CD4-positive, alpha-beta T cell treated with Interleukin-12 subunit alpha and Interleukin-12 subunit beta, for 1 hour (primary cell): Measurements from ENCODE around the gene INPP4A.

ENCODE experiments used
- DNase-seq: peaks from one replicate; pipeline ENCODE4 v3.0.0-alpha.2; 2020

The INPP4A gene

DNA sequence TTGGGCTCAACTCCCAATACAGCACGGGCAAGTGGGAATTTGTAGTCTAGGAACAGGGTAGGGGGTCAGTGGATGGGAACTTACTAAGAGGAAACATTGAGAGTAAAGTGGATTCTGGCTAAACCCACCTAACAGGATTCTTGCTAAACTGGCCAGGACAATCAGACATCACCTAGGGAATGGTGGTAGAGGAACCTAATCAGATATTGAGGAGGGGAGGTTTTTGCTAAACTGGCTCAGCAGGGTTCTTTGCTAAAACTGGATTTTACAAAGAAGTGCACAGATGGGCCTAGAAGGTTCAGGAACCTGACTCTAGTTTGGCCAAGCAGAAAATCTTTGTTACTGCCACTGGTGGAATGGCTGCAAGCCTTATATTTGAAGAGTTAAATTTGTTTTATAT, 55.9 kb downstream of the INPP4A start:
- DNase-seq = no peak

DNA sequence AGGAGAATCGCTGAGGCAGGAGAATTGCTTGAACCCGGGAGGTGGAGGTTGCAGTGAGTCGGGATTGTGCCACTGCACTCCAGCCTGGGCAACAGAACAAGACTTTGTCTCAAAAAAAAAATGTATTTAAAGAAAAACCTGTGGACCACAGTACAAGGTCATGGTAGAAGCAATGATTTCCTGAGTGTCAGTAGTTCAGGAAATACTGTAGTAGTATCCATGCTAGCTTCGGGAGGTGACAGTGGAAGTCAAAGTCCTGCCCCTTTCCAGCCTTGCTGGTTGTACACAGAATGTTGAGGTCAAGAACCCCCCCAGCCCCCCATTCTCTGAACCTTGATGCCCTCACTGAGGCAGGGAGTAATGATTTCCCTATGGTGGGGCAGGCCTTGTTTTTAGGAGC, 56.6 kb downstream of the INPP4A start:
- DNase-seq = no peak

DNA sequence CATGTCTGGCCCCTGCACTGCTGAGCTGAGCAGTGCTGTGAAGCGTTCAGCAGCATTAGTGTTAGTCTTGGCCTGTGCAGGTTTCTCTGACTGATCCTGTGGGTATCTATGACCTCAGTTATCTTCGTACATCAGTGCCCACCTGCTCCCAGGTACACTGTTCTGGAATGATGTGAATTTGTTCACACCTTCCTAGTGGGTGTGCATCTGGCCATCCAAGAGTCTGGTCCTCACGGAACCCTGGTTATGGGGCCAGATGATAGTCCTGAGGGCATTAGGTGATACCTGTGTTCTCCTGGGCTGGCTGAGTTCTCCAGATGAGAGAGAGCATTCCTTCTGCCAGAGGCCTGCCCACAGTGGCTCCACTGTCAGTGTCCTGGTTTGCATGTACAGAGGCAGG, 57.2 kb downstream of the INPP4A start:
- DNase-seq = no peak

DNA sequence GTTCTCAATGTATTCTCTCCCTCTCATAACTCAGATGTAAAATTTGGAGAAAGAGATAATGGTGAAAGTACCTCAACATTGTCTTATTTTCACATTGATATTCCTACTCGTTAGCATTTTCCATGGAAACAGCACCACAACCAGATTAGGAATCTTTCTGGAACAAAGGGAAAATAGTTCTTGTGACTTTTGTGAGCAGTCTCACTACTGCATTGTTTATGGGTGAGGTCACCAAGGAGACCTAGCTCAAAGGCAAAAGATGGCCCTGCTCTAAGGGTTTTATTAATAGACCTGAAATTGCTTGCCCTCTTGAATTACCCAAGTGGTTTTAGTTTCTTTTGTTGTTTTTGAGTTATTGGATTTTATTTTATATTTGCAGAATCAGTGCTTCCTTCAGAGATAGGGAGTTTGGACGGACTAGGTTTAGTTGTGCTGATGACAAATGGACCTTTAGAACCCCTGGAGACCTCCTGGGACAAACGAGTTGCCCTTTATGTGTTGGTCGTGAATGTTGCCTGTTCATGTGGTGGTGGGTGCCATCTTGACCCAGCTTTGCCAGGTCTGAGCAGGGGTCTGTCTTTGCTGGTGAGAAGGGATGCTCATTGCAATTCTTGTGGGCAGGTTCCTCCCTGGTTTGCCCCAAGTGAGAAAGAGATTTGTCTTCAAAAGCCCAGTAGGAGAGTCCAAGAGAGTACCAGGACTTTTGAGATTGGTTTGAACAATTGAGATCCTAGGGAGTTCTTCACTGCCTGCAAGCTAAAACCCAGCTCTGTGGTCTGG, 58.1 kb downstream of the INPP4A start:
- DNase-seq = no peak

DNA sequence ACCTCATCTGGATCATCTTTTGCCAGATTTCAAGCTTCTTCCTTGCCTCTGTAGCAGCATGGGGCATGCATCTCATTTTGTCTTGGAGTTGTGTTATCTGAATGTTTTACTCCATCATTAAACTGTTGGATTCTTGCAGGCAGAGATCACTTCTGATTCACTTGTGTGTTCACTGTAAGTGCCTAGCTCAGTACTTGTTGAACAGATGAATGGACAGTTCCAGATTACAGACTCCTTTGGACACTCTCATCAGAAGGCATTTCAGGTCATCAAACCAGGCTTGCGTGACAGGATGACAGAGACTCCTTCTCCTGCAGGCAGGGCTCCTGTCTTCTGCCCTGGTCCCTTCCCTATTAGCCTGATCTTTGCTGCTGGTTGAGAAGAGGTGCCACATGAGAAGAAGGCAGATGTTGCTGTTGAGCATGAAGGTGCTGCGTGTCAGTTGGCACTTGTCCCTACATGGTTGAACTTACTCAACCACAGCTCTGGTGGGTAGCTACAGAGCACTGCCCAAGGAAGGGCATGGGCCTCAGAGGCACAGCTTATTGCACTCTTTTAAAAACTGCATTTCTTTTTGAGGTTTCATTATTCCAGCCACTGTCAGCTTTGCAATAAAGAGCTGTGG, 58.9 kb downstream of the INPP4A start:
- DNase-seq = no peak

DNA sequence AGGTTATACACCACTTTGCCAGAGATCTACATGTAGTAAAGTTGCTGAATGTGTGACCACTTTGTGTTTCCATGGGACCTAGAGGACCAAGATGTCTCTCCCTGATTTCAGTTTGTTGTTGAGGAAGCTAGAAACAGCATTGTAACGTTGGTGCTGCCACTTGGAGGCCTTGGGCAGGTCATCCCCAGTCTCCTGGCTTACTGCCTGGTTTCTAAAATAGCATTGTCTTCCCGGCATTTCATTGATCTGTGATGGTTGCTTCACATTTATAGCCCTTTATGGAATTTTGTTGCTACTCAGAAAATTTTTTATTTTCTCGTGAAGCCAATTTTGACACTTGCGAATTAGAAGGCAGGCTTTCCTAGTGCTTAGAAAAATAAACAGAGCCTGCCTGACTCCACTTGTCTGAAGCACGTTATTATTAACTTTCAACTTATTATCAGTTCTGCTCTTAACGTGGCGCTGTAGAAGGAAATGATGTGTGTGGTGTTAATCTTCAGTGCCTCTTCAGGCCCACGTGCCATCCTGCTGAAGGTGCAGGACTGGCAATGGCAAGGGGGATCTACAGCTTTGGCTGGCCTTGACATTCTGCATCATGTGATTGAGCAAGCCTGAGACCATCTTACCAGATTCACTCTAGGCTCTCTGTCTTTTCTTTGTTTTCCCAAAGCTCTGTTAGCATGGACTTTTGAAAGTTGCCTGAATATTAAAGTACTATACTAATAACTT, 59.9 kb downstream of the INPP4A start:
- no peak for DNase-seq

DNA sequence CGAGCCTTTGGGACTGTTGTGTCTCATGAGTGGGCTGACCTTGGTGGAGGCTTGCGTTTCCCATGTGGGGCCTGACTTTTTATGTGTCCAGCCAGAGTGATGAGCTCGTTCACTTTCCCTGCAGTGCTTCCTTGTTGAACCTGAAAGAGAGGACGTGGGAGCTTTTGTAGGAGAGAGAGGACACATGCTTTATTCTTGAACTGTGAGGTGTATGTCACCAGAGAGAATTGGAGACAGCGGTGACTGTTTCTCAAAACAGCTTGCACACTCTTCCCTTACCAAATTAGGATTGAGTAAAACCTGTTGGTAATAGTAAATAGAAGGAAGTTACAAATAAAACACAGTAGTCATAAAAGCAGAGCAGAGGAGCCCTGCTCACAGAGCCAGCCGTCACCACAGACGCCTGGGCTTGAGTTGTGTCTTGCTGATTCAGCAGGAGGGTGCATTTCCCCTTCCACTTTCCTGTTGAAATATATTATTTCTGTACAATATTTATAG, 60.7 kb downstream of the INPP4A start:
- peak; percentile 22 for DNase-seq

DNA sequence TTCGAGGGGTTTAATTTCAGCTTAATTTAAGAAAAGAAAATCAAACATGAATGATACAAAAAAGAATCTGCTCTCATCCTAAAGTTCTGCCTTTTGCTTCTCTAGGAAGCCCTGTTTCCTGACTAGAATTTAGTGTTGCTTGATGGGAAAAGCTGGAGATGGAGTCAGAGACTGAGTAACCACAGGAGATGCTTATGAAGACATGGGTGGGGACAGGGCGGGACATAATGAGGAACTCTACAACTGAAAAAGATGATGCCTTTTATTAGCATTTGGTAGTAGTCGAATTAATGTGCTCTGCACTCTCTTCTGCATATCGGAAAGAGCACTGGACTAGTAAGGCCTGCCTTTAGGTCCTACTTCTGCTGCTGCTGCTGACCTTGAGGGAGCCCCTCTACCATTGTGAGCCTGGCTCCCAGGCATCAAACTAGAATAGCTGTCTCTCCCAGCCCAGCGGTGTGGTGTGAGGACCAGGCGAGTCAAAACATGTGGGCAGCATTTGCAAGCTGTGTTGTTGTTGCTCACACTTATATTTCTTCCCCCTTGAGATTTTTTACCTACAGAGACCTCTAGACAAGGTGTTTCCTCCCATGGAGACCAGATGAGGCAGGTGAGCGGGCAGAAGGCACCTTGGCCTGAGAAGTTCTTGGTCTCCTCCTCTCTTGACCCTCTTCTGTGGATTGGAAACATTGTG, 61.5 kb downstream of the INPP4A start:
- DNase-seq = no peak

DNA sequence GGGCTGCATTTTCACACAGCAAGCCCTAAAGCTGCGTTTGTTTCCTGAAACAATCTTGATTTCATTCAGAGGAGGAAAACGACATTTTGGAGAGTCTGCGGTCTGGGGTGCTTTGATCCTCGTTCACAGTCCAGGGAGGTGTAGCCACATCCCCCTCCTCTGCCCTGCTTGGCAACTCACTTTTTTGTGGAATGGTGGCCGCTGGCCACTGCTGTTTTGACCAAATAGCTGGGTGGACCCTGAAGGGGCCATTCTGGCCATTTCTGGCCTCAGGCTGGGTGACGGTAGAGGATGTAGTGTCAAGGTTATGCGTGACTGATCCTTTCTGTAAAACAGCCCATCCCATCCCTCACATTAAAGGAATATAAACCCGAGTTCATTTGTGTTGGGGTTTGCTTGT, 62.2 kb downstream of the INPP4A start:
- DNase-seq = no peak

DNA sequence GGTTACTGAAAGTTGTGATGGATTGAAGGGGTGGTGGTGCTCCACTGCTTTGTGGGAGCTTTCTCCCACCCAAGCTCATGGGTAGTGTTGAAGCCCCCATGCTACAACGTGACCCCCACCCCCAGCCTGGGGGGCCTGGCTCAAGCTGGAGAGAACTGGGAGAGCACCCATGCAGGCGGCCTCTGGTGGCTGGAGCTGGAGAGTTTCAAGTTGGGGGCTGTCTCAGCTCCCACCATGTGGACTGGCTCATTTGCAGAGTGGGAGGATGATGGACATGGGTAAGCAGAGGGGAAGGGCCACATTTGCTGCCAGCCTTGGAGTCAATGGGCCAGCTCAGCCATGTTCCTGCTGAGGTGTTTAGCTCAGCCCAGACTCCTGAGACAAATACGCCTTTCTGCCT, 62.8 kb downstream of the INPP4A start:
- no peak for DNase-seq

DNA sequence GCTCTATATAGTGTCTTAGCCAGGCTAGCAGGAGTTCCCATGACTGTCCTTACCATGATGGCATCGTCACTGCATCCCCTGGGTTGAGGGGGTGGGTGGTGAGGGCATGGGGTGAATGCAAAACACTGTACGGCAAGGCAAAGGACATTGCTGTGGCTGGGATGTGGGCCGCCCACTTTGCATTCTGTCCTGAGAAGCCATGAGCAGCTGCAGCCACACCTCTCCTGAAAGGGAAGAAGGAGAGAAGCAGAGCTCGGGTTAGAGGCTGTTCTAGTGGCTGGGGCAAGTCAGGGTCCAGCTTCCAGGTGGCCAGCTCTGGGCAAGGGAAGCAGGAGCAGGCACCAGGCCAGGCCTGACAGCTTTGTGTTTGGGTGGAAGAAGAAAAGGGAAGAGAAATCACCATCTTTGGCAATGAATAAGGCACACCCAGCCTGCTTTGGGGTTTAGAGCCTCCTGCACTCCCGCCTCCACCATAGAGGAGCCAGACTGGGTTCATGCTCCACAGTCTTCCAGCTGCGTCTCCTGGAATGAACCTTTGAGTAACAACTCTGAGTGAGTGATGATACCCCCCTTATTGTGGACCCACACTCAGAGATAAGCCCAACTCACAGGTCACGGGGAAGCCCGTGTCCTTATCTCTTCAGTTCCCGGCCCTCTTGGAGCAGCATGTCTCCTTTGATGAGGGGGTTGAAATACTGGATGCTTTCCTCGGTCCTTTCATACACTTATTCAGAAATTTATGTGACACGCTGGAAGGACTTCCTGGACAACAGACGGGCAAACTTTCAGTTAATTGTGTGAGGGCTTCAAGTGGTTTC, 63.4 kb downstream of the INPP4A start:
- DNase-seq = no peak

DNA sequence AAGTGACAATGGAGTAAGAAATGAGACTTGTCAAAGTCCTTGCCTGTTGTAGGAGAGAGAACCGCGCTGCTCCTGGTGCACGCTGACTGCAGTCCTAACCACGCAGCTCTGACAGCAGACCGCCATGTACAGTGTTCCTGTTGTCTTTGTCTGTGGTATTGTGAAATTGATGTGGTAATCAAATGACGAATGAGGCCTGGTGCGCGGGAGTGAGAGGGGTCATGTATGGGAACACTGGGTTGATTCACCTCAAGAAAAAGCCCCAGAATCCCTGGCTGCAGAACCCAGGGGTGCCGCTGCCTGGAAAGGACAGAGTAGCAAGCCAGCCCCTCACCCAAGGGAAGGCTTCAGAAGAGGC, 64.0 kb downstream of the INPP4A start:
- DNase-seq = peak; percentile 41

DNA sequence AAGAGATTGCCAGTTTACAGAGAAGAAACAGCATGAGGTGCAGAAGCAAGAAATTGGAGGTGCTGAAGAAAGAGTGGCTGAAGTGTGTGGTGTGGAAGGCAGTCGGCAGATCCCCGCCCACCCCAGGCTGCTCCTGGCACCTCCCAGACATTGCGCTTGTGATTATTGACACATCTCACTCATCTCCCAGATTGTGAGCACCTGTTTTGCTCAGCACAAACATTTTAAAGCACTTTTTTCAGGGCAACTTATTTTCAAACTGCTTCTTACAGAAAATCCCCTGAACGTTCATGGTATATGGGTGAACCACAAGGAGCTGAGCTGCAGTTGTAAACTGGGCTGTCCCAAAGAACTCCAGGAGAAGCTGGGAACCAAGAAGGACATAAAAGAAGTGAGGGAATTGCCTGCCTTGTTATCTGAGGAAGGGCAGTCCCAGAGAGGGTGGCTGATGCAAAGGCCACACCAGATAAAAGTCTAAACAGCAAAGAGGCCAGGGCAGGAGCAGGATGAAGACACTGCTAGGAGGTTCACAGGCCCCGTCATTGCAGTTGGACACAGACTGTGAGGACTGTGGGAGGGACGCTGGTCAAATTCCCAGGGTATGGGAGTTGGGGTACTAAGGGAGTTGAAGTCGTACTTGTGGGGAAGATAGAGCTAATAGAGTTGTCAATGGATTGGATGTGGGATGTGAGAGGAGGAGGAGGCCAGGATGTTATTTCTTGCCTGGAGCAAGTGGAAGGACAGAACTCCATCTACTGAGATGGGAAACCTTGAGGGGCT, 65.1 kb downstream of the INPP4A start:
- no peak for DNase-seq

DNA sequence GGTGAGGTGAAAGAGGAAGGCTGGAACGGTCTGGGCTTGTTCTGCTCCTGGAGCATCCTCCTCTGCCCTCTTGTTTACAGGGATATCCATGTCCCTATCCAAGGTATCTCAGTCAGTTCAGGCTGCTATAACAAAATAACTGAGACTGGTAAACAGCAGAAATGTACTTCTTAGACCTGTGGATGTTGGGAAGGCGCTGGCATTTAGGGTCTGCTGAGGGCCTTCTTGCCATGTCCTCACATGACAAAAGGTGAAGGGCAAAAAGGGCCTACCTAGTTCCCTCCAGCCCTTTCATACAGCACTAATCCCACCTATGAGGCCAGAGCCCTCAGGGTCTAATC, 65.6 kb downstream of the INPP4A start:
- no peak for DNase-seq

DNA sequence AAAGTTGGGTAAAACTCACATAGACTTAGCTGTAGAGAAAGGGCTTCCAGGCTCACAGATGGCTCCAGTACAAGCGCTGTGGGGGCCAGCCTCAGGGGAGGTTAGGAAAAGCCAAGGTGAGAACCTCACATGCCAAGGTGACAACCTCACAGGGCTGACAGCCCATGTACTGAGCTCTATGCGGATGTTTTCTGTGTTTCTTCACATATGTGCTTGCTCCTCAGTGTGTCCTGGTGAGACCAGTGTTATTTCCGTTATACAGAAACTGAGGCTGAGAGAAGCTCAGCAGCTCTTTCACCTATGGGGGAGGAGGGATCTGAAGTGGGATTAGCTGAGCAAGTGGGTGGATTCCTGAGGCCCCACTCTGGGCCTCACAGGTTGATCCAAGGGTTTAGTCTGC, 67.3 kb downstream of the INPP4A start:
- DNase-seq = no peak

DNA sequence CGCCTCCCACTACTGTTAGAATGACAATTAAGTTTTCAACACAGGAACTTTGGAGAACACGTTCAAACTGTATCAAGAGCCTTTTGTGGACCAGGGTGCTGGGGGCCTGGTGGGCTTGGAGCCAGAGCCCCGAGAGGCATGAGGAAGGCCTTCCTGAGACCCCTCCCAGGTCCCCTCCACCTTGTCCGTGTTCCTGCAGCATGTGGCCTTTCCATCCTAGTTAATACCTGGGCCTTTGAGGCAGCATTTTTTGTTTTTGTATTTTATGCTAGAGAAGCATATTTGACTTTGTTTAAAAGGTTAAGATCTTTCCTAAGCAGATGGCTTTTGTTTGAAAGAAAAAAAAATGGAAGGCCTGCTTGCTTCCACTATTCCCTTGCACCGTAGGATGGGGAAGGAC, 68.0 kb downstream of the INPP4A start:
- no peak for DNase-seq

DNA sequence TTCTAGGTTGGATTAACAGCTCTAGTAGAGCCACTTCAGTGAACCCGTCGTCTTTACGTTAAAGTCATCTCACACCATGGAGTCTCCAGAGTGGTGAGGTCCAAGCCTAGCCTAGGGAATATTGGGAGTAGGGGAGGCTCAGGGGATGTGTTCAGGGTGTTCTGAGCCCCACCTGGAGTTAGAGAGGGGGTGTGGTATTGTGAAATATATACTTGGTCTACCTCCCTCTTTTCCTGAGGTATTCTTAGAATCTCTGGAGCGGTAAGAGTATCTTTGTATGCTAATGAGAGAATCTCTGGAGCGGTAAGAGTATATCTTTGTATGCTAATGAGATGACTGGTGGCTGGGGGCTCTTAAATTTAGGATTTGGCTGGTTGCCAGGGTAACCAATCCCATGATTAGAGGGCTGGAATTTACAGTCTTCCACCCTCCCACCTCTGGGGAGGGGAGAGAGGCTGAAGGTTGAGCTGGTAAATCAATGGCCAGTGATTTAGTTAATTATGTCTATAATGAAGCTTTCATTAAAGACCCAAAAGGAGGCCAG, 69.5 kb downstream of the INPP4A start:
- DNase-seq = no peak

DNA sequence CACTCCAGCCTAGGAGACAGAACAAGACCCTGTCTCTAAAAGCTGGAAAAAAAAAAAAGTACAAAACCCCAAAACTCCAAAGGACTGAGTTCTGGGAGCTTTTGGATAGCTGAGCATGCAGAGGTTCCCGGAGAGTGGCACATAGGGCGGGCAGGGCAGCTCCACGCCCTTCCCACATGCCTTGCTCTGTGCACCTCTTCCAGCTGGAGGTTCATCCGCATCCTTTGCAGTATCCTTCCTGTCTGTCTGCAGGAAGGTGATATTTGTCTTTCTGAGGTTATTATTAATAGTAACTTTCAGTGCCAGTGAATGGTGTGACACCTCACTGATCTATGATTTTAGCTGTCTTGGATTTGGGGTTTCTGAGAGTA, 70.2 kb downstream of the INPP4A start:
- no peak for DNase-seq

DNA sequence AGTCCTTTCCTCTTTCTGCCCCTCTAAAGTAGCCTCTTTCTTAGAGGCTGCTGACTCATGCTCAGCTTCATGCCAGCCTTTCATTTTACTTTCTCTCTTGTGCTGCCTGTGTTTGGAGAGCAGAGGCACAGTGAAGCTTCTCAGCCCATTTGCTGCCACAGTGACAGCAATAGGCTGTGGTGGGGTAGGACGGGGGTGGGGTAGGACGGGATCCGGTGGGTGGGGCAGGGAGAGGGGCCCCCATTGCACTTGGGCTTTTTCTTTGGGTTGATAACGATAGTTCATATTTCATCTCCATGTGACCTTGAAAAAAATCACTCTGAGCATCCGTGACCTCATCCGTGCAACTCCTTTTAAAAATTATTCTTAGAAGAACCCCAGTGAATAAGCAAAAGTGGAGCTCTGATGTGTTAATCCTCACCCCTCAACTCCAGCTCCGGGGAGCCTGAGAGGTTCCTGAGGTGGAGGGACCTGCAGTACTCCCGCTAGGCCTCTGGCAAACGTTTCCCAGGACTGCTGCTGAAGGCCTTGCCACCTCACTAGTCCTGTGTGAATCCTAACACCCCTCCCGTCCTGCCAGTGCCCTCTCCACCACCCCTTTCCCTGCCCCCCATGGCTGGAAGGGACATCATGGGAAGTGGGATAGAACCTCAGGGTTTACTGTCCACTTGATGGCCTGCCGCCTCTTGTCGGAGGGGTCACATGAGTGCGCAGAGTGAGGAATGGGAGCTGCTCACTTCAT, 70.8 kb downstream of the INPP4A start:
- no peak for DNase-seq

DNA sequence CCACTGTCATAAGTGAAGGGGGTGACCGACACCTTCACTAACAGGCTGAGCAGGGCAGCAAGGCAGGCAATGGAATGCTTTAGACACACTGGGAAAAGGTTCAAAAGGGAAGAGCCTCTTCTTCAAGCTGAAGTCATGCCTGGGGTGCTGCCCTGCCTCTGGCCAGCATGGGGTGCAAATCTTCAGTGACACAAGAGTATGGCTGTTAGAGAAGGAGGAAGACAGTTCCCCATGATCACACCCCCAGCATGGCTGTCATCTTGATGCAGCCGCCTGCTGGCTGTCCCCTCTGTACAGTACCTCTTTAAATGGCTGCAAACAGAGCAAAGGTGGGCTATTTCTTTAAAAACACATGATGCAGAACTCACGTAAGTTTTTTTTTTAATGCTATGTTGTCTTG, 71.9 kb downstream of the INPP4A start:
- no peak for DNase-seq

DNA sequence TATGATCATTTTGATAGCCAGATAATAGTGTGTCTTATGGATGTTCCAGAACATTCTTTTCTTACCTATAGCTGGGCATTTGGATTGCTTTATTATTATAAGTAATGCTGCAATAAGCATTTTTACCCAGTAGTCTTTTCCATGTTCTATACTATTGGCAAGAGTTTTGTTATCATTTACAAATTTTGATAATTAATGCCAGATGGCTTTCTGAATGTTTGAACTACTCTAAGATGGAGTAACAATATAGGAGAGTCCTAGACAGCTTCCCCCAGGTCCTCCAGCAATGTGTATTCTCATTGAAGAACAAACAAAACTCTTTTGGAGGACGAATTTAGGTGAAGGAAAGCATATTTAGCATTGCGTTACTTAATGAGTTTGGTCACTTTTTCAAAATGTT, 73.0 kb downstream of the INPP4A start:
- no peak for DNase-seq
